Measurements from ENCODE around the gene MRPL53. TPM values are rescaled to one million over a fixed set of nuclear protein-coding genes. Genes with fewer than 3 reads are reported as not detected.

Gene MRPL53
- total RNA-seq, 2 donors from 2014 or later: 50.9 to 62.7 TPM

GRCh38 chr2:74457549-74458131 is 14.8 kb downstream of the MRPL53 start:
- Histone ChIP-seq H3K36me3 (ENCODE audit: control insufficient read depth, insufficient read depth, low read length) (peaks cover 20% of the 10 kb centered on the region), H3K9ac (ENCODE audit: extremely low read depth, low read length, poor library complexity, severe bottlenecking) (peak overlapping the region; percentile 84), H3K4me3 (ENCODE audit: low read length) (peak overlapping the region; percentile 89), H3K4me1 (ENCODE audit: control insufficient read depth, insufficient read depth, low read length) (peaks cover under 1% of the 10 kb centered on the region), H3K27ac (ENCODE audit: low read depth, low read length) (peak overlapping the region; percentile 88), H3K9me3 (ENCODE audit: control insufficient read depth, low read length) (no peaks in the 10 kb centered on the region), H3K27me3 (ENCODE audit: control insufficient read depth, insufficient read depth, low read length, poor library complexity, severe bottlenecking) (no peaks in the 10 kb centered on the region)
- TF ChIP-seq CTCF (conservative IDR thresholded peaks at IDR 0.05): no peak
- peak overlapping the region; percentile 83 for H3K4me3 Mint-ChIP-seq
- DNase-seq: peak; percentile 92
- H3K36me3 Mint-ChIP-seq (ENCODE audit: low read depth): peaks cover 19% of the 10 kb centered on the region
- WGBS, 2 experiments (ENCODE audit: insufficient coverage in 1 of 2, insufficient read length in 1 of 2): 0 to 2% methylated on average over 9 to 46 of the region's 46 CpGs
- H3K27me3 Mint-ChIP-seq (ENCODE audit: insufficient read depth): no peaks in the 10 kb centered on the region
- no peaks in the 10 kb centered on the region for H3K9me3 Mint-ChIP-seq
- peak overlapping the region; percentile 99 for H3K27ac Mint-ChIP-seq
- H3K4me1 Mint-ChIP-seq: peaks cover 33% of the 10 kb centered on the region

GRCh38 chr2:74457129-74457548 is 15.3 kb downstream of the MRPL53 start:
- Mint-ChIP-seq H3K27me3 (ENCODE audit: insufficient read depth) (no peaks in the 10 kb centered on the region), H3K4me3 (peak overlapping the region; percentile 83), H3K27ac (peak overlapping the region; percentile 99), H3K4me1 (peaks cover 37% of the 10 kb centered on the region), H3K9me3 (no peaks in the 10 kb centered on the region), H3K36me3 (ENCODE audit: low read depth) (peaks cover 17% of the 10 kb centered on the region)
- Histone ChIP-seq H3K4me1 (ENCODE audit: control insufficient read depth, insufficient read depth, low read length) (peaks cover 3% of the 10 kb centered on the region), H3K9ac (ENCODE audit: extremely low read depth, low read length, poor library complexity, severe bottlenecking) (no peak overlapping the region), H3K4me3 (ENCODE audit: low read length) (peak overlapping the region; percentile 89), H3K27me3 (ENCODE audit: control insufficient read depth, insufficient read depth, low read length, poor library complexity, severe bottlenecking) (no peaks in the 10 kb centered on the region), H3K36me3 (ENCODE audit: control insufficient read depth, insufficient read depth, low read length) (peaks cover 15% of the 10 kb centered on the region), H3K9me3 (ENCODE audit: control insufficient read depth, low read length) (no peaks in the 10 kb centered on the region), H3K27ac (ENCODE audit: low read depth, low read length) (peak overlapping the region; percentile 21)
- no peak for TF ChIP-seq CTCF (conservative IDR thresholded peaks at IDR 0.05)
- 0 to 1% methylated on average over 15 to 27 of the region's 27 CpGs for WGBS, 2 experiments (ENCODE audit: insufficient coverage in 1 of 2, insufficient read length in 1 of 2)
- no peak for DNase-seq

- peak within 1 kb of the TSS; percentile 92 for H3K4me3 ChIP-seq (ENCODE audit: low read length)
- H3K4me1 Mint-ChIP-seq: peaks cover 40% of the 10 kb centered on the region
- H3K4me3 Mint-ChIP-seq: peak within 1 kb of the TSS; percentile 83
- H3K27me3 Mint-ChIP-seq (ENCODE audit: insufficient read depth): no peaks in the 10 kb centered on the region
- no peak within 1 kb of the TSS for H3K27ac ChIP-seq (ENCODE audit: low read depth, low read length)
- no peaks in the 10 kb centered on the region for H3K9me3 ChIP-seq (ENCODE audit: control insufficient read depth, low read length)
- peak; percentile 98 for DNase-seq
- no peaks in the 10 kb centered on the region for H3K9me3 Mint-ChIP-seq
- WGBS, 2 experiments (ENCODE audit: insufficient coverage in 1 of 2, insufficient read length in 1 of 2): 4 to 8% methylated on average over 30 to 40 of the region's 40 CpGs
- peaks cover 3% of the 10 kb centered on the region for H3K36me3 Mint-ChIP-seq (ENCODE audit: low read depth)
- TF ChIP-seq CTCF (conservative IDR thresholded peaks at IDR 0.05): peak; percentile 30
- H3K27me3 ChIP-seq (ENCODE audit: control insufficient read depth, insufficient read depth, low read length, poor library complexity, severe bottlenecking): no peaks in the 10 kb centered on the region
- peak within 1 kb of the TSS; percentile 15 for H3K9ac ChIP-seq (ENCODE audit: extremely low read depth, low read length, poor library complexity, severe bottlenecking)
- peak within 1 kb of the TSS; percentile 90 for H3K27ac Mint-ChIP-seq
- H3K36me3 ChIP-seq (ENCODE audit: control insufficient read depth, insufficient read depth, low read length): no peaks in the 10 kb centered on the region
- H3K4me1 ChIP-seq (ENCODE audit: control insufficient read depth, insufficient read depth, low read length): peaks cover 7% of the 10 kb centered on the region
Observed at GRCh38 chr2:74454654-74455511, 17.6 kb downstream of the MRPL53 start, which contains the start of gene INO80B. Gene INO80B (plus strand): TSS chr2:74455087. CDS start chr2:74455117, 30 bp downstream.

Data from endodermal cell (in vitro differentiated cells).